Pancreas (tissue), 10 donors: ENCODE measurements around the gene ACOT11. TPM values are rescaled to one million over a fixed set of nuclear protein-coding genes. Genes with fewer than 3 reads are reported as not detected.
A peak's percentile ranks its signal among the peaks of the same experiment; 100 is the strongest.

Experiments
- ATAC-seq, 4 donors: fragments of 200-7000 bp; cut with Tn5 transposase; one replicate each; pipeline versions ENCODE4 v1.8.0 to v1.9.1; 2020; ENCODE audit warnings: mild to moderate bottlenecking in 4 of 4, moderate library complexity in 4 of 4
- DNase-seq, 6 donors: peaks; one replicate each; pipeline ENCODE4 v3.0.0-alpha.2; 2020
- FAIRE-seq: peaks from 2 replicates; lab custom pipeline; 2012; peaks lifted over from hg19 to GRCh38; lab: Jason Lieb, UNC
- H3K27ac ChIP-seq, 4 donors: fragments of 200-600 bp; sonication (generic); 1 replicate in 3 of 4; 2 replicates in 1 of 4; pipeline versions ENCODE4 v1.5.0 to v1.8.0; 2020
- H3K27me3 ChIP-seq, 4 donors: fragments of 200-600 bp; one replicate each; pipeline ENCODE4 v1.8.0; 2021
- H3K36me3 ChIP-seq, 3 donors: fragments of 200-600 bp; sonication (generic) in 1 of 3; one replicate each; pipeline versions ENCODE4 v1.5.0 to v1.8.0; 2020 to 2021
- H3K4me1 ChIP-seq, 3 donors: fragments of 200-600 bp; one replicate each; pipeline ENCODE4 v1.8.0; 2021
- H3K4me3 ChIP-seq, 4 donors: fragments of 200-600 bp; sonication (generic) in 2 of 4; one replicate each; pipeline versions ENCODE4 v1.5.0 to v1.8.0; 2020 to 2021
- H3K9me3 ChIP-seq, 4 donors: fragments of 200-600 bp; one replicate each; pipeline ENCODE4 v1.8.0; 2021
- CTCF ChIP-seq, 4 donors: fragments of 200-600 bp; sonication (generic) in 3 of 4; IDR thresholded peaks; one replicate each; pipeline versions ENCODE4 v1.5.0 to v1.8.0; 2021; ENCODE audit warnings: antibody characterized with exemption in 4 of 4
- WGBS, 2 donors: extraction: QIAGEN DNeasy Blood & Tissue Kit; methylation state at CpG; one replicate each; pipeline ENCODE4 v1.1.7; 2013; 5-methylcytosine and 5-hydroxymethylcytosine counted together
- intact Hi-C, 3 donors: fragments of 100-400 bp; cut with DNase I; formaldehyde crosslinking; loops; one replicate each; pipeline versions ENCODE4 v1.11.1 to v1.14.2; 2022
- polyA plus RNA-seq, 2 donors: library from polyadenylated mRNA; stranded (reverse); fragments of 200-250 nt; gene quantifications; one replicate each; pipeline ENCODE4 v1.2.3, GENCODE V29; 2013
- total RNA-seq, 6 donors: library from RNA; stranded (reverse); fragmentation: NEBNext Ultra II Directional in 4 of 6; extraction: Animal tissue kit (Norgen Biotek cat#: 25700) in 4 of 6; gene quantifications; one replicate each; pipeline versions ENCODE4 v1.2.1 to v1.2.4, GENCODE V29; 2021 to 2023
- donor health status: healthy with polysubstance abuse.
- donor health status: DM: no; HTN: no; CAD: no; lungs with moderate emphysema.
- donor health status: DM: no; HTN: no; CAD: no.
- donor health status: control.
- donor health status: control.
- donor health status: Bipolar disorder and iron deficiency.
- donor health status: DM: yes; HTN: yes; CAD: no.
- donor health status: DM: no; HTN: no; CAD: no.
- donor health status: DM: no; HTN: no; CAD: no.
- donor health status: DM: yes; HTN: yes; CAD: no.

ACOT11 gene
- total and polyA plus RNA-seq, 8 donors = 2.6 to 6.7 (median 3.1) TPM

DNA sequence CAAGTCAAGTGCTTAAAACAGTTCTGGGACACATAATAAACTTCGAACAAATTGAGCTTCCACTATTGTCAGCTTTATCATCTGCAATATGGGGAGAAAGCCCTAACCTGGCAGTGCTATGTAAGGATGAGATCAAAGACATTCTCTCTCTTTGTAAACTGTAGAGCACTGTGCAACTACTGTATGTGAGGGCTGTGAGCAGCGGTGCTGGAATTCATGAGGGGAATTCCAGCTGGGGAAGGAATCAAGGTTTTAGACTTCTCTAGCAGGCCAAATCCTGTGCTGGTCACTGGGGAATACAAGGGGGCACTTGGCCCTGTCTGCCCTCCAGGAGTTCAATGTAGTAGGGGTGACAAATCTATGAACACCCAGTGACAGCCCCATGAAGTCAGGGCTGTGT is 66.0 kb downstream of the ACOT11 start:
- Histone ChIP-seq H3K9me3 (no peaks in the 10 kb centered on the region), H3K4me3 (no peak overlapping the region), H3K27me3 (no peaks in the 10 kb centered on the region), H3K27ac (no peak overlapping the region), H3K36me3 (no peaks in the 10 kb centered on the region), H3K4me1 (no peaks in the 10 kb centered on the region)
- ATAC-seq = no peak
- intact Hi-C loops = no loop called here
- no peak for DNase-seq
- no peak for FAIRE-seq
- TF ChIP-seq CTCF (IDR thresholded peaks at IDR 0.05) = no peak
- WGBS, 2 donors = 76% methylated on average over 2 of the region's 2 CpGs

- no peaks in the 10 kb centered on the region for H3K36me3 ChIP-seq
- no peak overlapping the region for H3K27ac ChIP-seq
- WGBS, 2 donors = 66 to 69% methylated on average over 8 of the region's 8 CpGs
- H3K9me3 ChIP-seq = no peaks in the 10 kb centered on the region
- H3K27me3 ChIP-seq = no peaks in the 10 kb centered on the region
- TF ChIP-seq CTCF (IDR thresholded peaks at IDR 0.05) = no peak
- H3K4me1 ChIP-seq = no peaks in the 10 kb centered on the region
- ATAC-seq = no peak
- no peak overlapping the region for H3K4me3 ChIP-seq
- no peak for FAIRE-seq
- no peak for DNase-seq
- intact Hi-C loops = no loop called here
Observed at GRCh38 chr1:54614563-54614962, 66.5 kb downstream of the ACOT11 start.

DNA sequence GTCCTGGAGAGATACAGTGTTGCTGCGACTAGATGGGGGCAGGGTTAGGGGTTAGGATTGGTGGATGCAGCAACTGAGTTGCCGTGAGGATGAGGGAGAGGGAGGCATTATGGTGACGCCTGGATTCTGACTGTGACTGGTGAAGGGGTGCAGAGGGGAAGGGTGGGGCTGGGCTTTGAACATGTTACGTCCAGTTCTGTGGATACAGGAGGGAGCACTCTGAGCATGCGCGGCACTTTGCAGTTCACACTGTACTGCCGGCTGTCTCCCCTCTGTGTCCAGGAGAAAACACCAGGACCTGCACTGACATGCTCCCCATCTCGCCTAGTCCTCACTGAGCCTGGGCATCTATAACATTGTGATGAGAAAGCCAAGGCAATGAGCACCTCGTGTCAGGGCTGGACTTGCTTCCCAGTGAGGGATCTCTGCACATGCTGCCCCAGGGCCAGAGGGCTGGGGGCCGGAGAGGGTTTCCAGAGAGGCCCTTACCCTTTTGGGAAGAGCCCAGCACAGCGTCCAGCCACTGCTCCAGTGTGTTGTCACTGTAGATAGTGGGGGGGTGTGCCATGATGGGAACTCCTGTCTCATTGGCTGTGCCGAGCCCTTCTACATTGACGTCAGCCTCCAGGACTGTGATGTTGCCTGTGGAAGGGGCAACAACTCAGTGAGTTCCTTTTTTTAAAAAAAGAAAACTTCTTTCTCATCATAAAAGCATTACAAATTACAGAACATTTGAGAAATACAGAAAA is 67.7 kb downstream of the ACOT11 start:
- peak in 2 of 4 donors; percentile 48 to 67 for ATAC-seq
- no peak overlapping the region for H3K27ac ChIP-seq
- no peak for FAIRE-seq
- H3K4me1 ChIP-seq = no peaks in the 10 kb centered on the region
- intact Hi-C loops = no loop called here
- no peak for DNase-seq
- TF ChIP-seq CTCF (IDR thresholded peaks at IDR 0.05) = no peak
- no peaks in the 10 kb centered on the region for H3K9me3 ChIP-seq
- no peaks in the 10 kb centered on the region for H3K36me3 ChIP-seq
- no peak overlapping the region for H3K4me3 ChIP-seq
- WGBS, 2 donors = 60 to 62% methylated on average over 13 of the region's 13 CpGs
- H3K27me3 ChIP-seq = no peaks in the 10 kb centered on the region

DNA sequence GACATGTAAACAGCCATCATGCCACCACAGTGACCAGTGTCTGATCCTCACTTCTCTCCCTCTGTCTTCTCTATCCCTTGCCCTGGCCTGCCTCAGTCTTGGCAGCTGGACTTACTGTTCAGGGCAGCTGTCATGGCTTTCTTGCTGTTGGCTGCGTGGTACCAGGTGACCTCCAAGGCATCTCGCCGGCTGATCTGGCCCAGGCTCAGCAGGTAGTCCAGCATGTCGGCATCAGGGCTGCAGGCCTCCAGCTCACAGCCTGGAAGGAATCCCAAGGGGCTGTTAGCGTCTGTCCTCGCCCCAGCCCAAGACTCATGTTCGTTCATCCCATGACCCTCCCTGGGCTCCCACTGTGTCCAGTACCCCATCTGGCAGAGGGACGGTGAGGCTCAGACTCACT is 71.7 kb downstream of the ACOT11 start:
- Histone ChIP-seq H3K27ac (no peak overlapping the region), H3K27me3 (no peaks in the 10 kb centered on the region), H3K36me3 (no peaks in the 10 kb centered on the region), H3K4me1 (no peaks in the 10 kb centered on the region), H3K4me3 (no peak overlapping the region), H3K9me3 (no peaks in the 10 kb centered on the region)
- peak in 1 of 6 donors; percentile 36 for DNase-seq
- ATAC-seq = no peak
- intact Hi-C loops = no loop called here
- no peak for TF ChIP-seq CTCF (IDR thresholded peaks at IDR 0.05)
- WGBS, 2 donors = 67 to 74% methylated on average over 8 of the region's 8 CpGs
- FAIRE-seq = no peak
